ENCODE results near the gene USP17L17.
"Not testable (repeated sequence)": the region's sequence is repeated elsewhere in the genome, so short reads cannot be mapped to it uniquely, and the experiment has no call there.

The USP17L17 gene

GRCh38 chr4:9243579-9243978, at the start of gene USP17L17:
Gene USP17L17, plus strand, starts transcription at chr4:9243879. Its CDS starts 0 bp downstream, at chr4:9243879.
- not testable (repeated sequence) for DNase-seq

DNA sequence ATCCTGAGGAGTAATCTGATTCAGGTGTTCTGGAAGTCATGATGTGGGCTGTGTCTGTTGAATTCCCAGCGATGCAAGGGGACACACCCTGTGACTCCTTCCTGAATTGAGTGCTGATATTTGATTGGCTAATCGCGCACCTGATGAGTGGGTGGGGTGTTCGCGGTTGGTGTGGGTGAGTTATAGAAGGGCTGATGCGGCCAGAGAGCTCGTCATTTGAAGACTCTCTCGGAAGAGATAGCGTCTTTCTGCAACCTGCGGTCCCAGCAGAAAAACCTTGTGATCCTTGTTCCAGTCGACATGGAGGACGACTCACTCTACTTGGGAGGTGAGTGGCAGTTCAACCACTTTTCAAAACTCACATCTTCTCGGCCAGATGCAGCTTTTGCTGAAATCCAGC, 33.3 kb upstream of the USP17L17 start, which contains the start of gene USP17L10:
Gene USP17L10 (plus strand): TSS at position 301 of the 400 bp plus-strand sequence. CDS start 0 bp downstream, at position 301.
- DNase-seq, result not testable (repeated sequence)

GRCh38 chr4:9214701-9215100, 29.0 kb upstream of the USP17L17 start:
- not testable (repeated sequence) for DNase-seq

DNA sequence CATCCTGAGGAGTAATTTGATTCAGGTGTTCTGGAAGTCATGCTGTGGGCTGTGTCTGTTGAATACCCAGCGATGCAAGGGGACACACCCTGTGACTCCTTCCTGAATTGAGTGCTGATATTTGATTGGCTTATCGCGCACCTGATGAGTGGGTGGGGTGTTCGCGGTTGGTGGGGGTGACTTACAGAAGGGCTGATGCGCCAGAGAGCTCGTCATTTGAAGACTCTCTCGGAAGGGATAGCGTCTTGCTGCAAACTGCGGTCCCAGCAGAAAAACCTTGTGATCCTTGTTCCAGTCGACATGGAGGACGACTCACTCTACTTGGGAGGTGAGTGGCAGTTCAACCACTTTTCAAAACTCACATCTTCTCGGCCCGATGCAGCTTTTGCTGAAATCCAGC, 28.6 kb upstream of the USP17L17 start, which contains the start of gene USP17L11:
Gene USP17L11 (plus strand): TSS at position 301 of the 400 bp plus-strand sequence. CDS start 0 bp downstream, at position 301.
- not testable (repeated sequence) for DNase-seq

DNA sequence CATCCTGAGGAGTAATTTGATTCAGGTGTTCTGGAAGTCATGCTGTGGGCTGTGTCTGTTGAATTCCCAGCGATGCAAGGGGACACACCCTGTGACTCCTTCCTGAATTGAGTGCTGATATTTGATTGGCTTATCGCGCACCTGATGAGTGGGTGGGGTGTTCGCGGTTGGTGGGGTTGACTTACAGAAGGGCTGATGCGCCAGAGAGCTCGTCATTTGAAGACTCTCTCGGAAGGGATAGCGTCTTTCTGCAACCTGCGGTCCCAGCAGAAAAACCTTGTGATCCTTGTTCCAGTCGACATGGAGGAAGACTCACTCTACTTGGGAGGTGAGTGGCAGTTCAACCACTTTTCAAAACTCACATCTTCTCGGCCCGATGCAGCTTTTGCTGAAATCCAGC, 23.8 kb upstream of the USP17L17 start, which contains the start of gene USP17L12:
Gene USP17L12 (plus strand): TSS at position 301 of the 400 bp plus-strand sequence. CDS start 0 bp downstream, at position 301.
- not testable (repeated sequence) for DNase-seq

DNA sequence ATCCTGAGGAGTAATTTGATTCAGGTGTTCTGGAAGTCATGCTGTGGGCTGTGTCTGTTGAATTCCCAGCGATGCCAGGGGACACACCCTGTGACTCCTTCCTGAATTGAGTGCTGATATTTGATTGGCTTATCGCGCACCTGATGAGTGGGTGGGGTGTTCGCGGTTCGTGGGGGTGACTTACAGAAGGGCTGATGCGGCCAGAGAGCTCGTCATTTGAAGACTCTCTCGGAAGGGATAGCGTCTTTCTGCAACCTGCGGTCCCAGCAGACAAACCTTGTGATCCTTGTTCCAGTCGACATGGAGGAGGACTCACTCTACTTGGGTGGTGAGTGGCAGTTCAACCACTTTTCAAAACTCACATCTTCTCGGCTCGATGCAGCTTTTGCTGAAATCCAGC, 19.1 kb upstream of the USP17L17 start, which contains the start of gene USP17L13:
Gene USP17L13 (plus strand): TSS at position 301 of the 400 bp plus-strand sequence. CDS start 0 bp downstream, at position 301.
- not testable (repeated sequence) for DNase-seq

GRCh38 chr4:9230249-9230648, 13.4 kb upstream of the USP17L17 start:
- DNase-seq, result not testable (repeated sequence)

DNA sequence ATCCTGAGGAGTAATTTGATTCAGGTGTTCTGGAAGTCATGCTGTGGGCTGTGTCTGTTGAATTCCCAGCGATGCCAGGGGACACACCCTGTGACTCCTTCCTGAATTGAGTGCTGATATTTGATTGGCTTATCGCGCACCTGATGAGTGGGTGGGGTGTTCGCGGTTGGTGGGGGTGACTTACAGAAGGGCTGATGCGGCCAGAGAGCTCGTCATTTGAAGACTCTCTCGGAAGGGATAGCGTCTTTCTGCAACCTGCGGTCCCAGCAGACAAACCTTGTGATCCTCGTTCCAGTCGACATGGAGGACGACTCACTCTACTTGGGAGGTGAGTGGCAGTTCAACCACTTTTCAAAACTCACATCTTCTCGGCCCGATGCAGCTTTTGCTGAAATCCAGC, 9.6 kb upstream of the USP17L17 start, which contains the start of gene USP17L15:
Gene USP17L15 (plus strand): TSS at position 301 of the 400 bp plus-strand sequence. CDS start 0 bp downstream, at position 301.
- not testable (repeated sequence) for DNase-seq

DNA sequence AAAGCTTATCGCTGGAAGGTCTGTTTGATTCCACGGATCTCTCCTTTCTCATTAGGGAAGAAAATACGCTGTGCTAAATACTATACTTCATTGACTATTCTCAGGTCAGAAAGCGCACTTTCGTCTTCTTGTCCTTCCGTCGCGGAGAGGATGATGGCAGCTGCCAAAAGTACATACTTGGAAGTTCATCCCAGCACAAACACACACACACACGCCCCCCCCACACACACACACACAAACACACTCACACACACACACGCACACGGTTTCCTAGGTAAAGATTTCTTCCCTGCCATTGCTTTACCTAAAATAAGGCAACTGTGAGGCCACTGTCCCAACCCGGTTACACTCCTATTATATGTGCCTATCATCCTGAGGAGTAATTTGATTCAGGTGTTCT, 5.2 kb upstream of the USP17L17 start:
- not testable (repeated sequence) for DNase-seq

GRCh38 chr4:9247953-9248680, 4.4 kb downstream of the USP17L17 start, which contains the start of gene USP17L18:
Gene USP17L18, plus strand, starts transcription at chr4:9248630. Its CDS starts 0 bp downstream, at chr4:9248630.
- not testable (repeated sequence) for DNase-seq

DNA sequence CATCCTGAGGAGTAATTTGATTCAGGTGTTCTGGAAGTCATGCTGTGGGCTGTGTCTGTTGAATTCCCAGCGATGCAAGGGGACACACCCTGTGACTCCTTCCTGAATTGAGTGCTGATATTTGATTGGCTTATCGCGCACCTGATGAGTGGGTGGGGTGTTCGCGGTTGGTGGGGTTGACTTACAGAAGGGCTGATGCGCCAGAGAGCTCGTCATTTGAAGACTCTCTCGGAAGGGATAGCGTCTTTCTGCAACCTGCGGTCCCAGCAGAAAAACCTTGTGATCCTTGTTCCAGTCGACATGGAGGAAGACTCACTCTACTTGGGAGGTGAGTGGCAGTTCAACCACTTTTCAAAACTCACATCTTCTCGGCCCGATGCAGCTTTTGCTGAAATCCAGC, 9.4 kb downstream of the USP17L17 start, which contains the start of gene USP17L19:
Gene USP17L19 (plus strand): TSS at position 301 of the 400 bp plus-strand sequence. CDS start 0 bp downstream, at position 301.
- DNase-seq, result not testable (repeated sequence)

DNA sequence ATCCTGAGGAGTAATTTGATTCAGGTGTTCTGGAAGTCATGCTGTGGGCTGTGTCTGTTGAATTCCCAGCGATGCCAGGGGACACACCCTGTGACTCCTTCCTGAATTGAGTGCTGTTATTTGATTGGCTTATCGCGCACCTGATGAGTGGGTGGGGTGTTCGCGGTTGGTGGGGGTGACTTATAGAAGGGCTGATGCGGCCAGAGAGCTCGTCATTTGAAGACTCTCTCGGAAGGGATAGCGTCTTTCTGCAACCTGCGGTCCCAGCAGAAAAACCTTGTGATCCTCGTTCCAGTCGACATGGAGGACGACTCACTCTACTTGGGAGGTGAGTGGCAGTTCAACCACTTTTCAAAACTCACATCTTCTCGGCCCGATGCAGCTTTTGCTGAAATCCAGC, 14.1 kb downstream of the USP17L17 start, which contains the start of gene USP17L20:
Gene USP17L20 (plus strand): TSS at position 301 of the 400 bp plus-strand sequence. CDS start 0 bp downstream, at position 301.
- not testable (repeated sequence) for DNase-seq

DNA sequence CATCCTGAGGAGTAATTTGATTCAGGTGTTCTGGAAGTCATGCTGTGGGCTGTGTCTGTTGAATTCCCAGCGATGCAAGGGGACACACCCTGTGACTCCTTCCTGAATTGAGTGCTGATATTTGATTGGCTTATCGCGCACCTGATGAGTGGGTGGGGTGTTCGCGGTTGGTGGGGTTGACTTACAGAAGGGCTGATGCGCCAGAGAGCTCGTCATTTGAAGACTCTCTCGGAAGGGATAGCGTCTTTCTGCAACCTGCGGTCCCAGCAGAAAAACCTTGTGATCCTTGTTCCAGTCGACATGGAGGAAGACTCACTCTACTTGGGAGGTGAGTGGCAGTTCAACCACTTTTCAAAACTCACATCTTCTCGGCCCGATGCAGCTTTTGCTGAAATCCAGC, 18.9 kb downstream of the USP17L17 start, which contains the start of gene USP17L21:
Gene USP17L21 (plus strand): TSS at position 301 of the 400 bp plus-strand sequence. CDS start 0 bp downstream, at position 301.
- DNase-seq, result not testable (repeated sequence)

GRCh38 chr4:9267319-9267718, 23.6 kb downstream of the USP17L17 start, which contains the start of gene USP17L22:
Gene USP17L22, plus strand, starts transcription at chr4:9267619. Its CDS starts 0 bp downstream, at chr4:9267619.
- DNase-seq, result not testable (repeated sequence)

GRCh38 chr4:9271719-9272118, 28.0 kb downstream of the USP17L17 start:
- not testable (repeated sequence) for DNase-seq

Measured in NCI-H510A treated with DMSO at 0.1 percent for 48 hours (cell line).